GM21528 (cell line): ENCODE measurements around the gene TSSK6.
A peak's percentile ranks its signal among the peaks of the same experiment; 100 is the strongest.

Source experiments
- ATAC-seq: cut with Tn5 transposase; IDR thresholded peaks from one replicate; pipeline ENCODE4 v1.9.1; 2021; ENCODE audit warnings: mild to moderate bottlenecking, moderate library complexity; ENCODE audit not compliant: unreplicated experiment, low FRiP score

Gene TSSK6

GRCh38 chr19:19507354-19507753 is 8.0 kb downstream of the TSSK6 start:
- ATAC-seq: no peak

DNA sequence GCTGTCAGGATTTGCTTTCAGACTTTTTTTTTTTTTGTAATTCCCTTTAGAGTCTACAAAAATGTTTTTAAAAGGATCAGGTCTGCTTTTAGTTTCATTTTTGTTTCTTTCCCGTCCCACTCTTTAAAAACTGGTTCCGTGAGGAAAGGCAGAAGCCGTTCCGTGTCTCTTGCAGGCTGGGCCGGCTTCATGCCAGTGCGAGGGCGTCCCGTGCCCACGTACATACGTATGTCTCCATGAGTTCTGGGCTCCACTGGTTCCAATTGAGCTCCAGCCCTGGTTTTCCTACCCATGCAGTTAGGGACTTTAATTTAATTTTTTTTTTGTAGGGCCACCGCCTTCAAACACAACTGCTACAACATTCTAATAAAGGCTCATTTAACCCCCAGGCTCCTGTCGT is 8.8 kb downstream of the TSSK6 start:
- ATAC-seq: no peak

- ATAC-seq: no peak
Measured at GRCh38 chr19:19505669-19506326, 9.6 kb downstream of the TSSK6 start.

DNA sequence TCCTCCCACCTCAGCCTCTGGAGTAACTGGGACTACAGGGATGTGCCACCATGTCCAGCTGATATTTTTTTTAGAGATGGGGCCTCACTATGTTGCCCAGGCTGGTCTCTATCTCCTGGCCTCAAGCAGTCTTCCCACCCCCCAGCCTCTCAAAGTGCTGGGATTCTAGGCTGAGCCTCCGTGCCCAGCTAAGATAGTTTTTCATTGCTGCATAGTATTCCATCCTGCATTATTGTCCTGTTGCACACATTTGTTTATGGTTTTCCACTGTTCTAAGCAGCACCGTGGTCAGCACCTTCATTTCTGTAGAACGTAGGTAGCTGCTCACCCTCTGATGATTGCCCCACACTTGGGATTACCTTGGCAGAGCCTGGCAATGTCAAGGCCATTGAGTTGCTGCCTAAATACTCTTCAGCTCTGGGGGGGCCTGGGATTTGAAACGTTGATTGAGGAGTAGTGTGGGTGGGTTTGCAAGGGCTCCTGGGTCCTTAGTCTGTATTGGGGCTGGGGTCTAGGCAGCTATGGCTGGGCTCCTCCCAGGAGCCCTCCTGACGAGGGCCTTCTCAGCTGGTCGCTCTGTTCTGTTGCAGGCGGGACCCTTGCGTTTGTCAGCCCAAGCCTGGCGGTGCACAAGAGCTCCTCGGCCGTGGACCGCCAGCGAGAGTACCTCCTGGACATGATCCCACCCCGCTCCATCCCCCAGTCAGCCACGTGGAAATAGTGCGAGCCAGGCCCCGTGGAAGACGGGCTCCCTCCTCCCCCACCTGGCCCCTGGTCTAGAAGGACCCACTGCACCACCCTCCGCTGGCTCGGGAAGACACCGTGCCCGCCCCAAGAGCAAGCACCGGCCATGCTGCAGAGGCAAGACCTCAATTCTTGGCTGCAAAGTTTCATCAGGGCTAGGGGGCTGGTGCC is 10.3 kb downstream of the TSSK6 start:
- ATAC-seq: no peak

GRCh38 chr19:19502808-19503602 is 12.3 kb downstream of the TSSK6 start:
- ATAC-seq: no peak

DNA sequence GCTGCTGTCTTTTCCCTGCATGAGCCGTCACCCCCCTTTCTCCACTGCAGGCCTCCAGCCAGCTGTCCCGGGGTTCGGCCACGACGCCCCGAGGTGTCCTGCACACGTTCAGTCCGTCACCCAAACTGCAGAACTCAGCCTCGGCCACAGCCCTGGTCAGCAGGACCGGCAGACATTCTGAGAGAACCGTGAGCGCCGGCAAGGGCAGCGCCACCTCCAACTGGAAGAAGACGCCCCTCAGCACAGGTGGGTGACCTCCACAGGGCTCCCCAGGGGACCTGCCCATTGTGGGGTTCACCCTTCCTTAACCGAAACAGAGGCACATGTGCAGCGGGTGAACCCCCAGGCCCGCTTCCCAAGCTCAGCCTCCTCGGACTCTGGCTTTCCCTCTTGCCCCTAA is 13.1 kb downstream of the TSSK6 start:
- no peak for ATAC-seq

GRCh38 chr19:19501798-19502197 is 13.6 kb downstream of the TSSK6 start:
- ATAC-seq: no peak

DNA sequence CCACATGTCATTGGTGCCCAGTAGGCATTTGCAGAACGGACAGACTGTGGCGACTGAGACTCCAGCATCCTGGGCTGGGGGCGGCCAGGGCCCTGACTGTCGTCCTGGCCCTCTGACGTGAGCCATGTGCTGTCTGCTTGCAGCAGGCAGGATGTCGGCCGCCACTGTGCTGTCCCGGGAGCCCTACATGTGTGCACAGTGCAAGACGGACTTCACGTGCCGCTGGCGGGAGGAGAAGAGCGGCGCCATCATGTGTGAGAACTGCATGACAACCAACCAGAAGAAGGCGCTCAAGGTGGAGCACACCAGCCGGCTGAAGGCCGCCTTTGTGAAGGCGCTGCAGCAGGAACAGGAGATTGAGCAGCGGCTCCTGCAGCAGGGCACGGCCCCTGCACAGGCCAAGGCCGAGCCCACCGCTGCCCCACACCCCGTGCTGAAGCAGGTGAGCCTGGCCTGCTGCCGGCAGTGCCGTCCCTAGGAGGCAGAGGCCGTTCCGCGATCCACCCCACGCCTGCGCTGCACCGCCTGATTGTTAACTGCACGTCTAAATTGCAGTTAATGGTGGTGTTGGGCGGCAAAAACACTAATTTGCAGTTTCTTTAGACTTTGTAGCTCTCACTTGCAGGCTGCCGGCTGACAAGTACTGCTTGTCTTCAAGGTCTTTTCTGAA is 14.2 kb downstream of the TSSK6 start:
- ATAC-seq: no peak

GRCh38 chr19:19499272-19499995 is 15.9 kb downstream of the TSSK6 start:
- no peak for ATAC-seq

- ATAC-seq: no peak
Measured at GRCh38 chr19:19498255-19498991, 16.9 kb downstream of the TSSK6 start.

GRCh38 chr19:19495614-19496603 is 19.4 kb downstream of the TSSK6 start:
- no peak for ATAC-seq

DNA sequence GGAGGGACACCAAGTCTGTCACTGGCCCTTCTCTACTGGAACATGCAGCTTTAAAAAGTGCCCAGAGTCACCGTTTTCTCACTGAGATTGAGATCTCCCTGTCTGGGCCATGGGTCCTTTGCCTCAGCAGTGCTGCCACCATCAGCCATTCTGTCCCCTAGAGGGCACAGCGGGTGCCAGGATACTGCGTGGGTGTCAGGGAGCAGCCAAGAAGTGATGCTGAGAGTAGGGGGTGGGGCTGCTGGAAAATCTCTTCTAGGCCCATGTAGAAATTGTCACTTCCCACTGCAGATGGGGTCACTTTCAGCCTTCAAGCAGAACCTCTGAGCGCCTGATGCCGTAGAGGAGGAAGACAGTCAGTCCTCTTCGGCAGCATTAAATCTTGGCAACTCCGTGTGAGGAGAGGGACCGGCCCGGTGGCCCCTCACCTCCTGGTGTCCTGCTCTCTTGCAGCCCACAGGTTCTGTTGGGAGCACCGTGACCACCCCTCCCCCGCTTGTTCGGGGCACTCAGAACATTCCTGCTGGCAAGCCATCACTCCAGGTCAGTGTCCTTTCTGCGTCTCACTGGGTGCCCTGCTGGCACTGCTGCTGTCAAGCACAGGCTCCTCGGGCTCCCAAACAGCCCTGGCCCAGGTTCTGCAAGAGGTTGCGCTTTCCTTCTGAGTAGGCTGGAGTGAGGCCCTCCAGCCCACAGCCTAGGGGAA is 21.4 kb downstream of the TSSK6 start:
- no peak for ATAC-seq

DNA sequence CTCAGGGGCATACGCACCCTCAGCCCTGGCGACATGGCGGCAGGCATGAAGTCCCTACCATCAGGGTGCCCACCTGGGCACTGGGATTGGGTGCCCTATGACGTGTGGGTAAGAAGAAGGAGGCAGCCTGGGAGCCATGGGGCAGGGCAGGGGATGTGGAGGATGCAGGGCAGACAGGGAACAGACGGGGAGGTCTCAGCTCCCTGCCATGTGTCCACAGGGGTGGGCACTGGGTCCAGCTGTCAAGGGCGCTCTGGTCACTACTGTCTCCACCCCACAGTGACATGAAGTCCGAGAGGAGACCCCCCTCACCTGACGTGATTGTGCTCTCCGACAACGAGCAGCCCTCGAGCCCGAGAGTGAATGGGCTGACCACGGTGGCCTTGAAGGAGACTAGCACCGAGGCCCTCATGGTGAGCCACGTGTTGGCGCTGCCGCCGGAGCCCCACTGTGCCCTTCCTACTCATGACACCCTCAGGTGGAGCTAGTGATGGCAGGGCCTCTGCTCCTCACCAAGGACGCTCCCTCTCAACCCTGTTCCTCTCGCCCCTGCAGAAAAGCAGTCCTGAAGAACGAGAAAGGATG is 23.2 kb downstream of the TSSK6 start:
- no peak for ATAC-seq

- ATAC-seq: no peak
Measured at GRCh38 chr19:19491321-19492025, 23.9 kb downstream of the TSSK6 start.

DNA sequence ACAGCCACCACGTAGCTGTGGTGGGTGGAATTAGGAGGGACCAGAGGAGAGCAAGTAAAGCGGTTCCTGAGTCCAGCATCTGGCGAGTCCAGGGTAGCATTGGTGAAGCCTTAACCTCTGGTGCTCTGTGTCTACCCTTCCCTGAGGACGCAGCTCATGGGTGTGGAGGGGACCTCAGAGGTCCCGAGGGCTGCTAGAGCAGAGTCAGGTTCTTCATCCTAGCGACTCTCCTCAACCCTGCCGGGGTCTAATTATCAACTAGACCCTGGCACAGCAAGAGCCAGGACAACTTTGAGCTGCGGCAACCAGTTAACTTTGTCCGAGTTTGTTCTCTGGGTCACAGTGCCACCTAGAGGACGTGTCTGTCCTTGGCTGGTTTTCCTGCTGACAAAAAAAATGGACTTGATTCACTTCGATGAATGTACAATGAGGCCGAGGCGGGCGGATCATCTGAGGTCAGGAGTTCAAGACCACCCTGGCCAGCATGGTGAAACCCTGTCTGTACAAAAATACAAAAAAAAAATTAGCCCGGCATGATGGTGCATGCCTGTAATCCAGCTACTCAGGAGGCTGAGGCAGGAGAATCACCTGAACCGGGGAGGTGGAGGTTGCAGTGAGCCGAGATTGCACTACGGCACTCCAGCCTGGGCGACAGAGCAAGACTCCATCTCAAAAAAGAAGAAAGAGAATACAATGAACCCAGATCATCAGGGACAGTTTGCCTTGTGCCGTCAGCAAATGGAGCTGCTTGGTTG is 25.0 kb downstream of the TSSK6 start:
- ATAC-seq: peak; percentile 42

- ATAC-seq: no peak
Measured at GRCh38 chr19:19489804-19490204, 25.5 kb downstream of the TSSK6 start.
